ENCODE measurements around the gene PMAIP1. TPM values are rescaled to one million over a fixed set of nuclear protein-coding genes. Genes with fewer than 3 reads are reported as not detected.

The PMAIP1 gene
- total and polyA plus RNA-seq, 9 of the 15 experiments (the other 6 are each of a cell fraction or from before 2014, with no cell fraction given): 8.0 to 22.9 (median 14.9) TPM

DNA sequence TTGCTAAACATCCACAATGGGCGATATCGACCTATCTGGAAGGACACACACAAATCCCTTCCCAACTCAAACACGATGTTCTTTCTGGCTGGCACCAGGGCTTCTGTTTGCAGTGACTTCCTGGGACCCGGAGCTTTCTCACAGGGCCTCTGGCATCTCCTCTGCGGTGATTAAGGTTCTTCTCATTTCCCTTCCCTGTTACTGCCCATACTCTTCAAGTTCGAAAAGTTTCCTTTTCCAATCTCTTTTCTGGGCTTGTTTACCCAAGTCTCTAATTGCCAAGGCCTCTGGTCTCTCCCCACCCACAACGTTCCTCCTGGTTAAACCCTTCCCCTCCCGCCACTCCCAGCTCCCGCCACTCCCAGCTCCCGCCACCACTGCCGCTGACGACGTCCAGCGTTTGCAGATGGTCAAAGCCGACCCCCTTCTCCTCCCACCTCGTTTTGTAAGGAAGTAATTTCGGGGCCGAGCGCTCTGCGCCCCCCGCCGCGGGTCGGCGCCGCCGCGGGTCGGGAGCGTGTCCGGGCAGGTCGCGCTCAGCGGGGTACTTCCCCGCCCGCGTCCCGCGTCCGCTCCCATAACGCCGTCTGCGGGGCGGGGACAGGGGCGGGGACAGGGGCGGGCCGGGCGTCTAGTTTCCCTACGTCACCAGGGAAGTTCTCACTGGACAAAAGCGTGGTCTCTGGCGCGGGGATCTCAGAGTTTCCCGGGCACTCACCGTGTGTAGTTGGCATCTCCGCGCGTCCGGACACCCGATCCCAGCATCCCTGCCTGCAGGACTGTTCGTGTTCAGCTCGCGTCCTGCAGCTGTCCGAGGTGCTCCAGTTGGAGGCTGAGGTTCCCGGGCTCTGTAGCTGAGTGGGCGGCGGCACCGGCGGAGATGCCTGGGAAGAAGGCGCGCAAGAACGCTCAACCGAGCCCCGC is at the start of gene PMAIP1 (continued):
- TF ChIP-seq ZNF354B (CRISPR knock-in tag; IDR thresholded peaks at IDR 0.05) (no peak), TCFL5 (CRISPR knock-in tag; conservative IDR thresholded peaks at IDR 0.05) (no peak), RAD51 (IDR thresholded peaks at IDR 0.05; ENCODE audit: borderline replicate concordance, low read depth) (no peak), BACH1 (tag; IDR thresholded peaks at IDR 0.05) (no peak), ZNF75A (CRISPR knock-in tag; IDR thresholded peaks at IDR 0.05) (no peak), CGGBP1 (CRISPR knock-in tag; IDR thresholded peaks at IDR 0.05) (no peak; the same call in 1 of the 2 replicates), ZNF143 (CRISPR knock-in tag; IDR thresholded peaks at IDR 0.05) (no peak), PTBP1 (IDR thresholded peaks at IDR 0.05; ENCODE audit: low read depth, low read length) (no peak), E2F3 (CRISPR knock-in tag; IDR thresholded peaks at IDR 0.05) (no peak), KLF16 (IDR thresholded peaks at IDR 0.05) (no peak), HEY1 (CRISPR knock-in tag; IDR thresholded peaks at IDR 0.05; ENCODE audit: borderline replicate concordance) (no peak), RNF2 (IDR thresholded peaks at IDR 0.05) (no peak; the same call in 1 of the 2 replicates), E2F1 (CRISPR knock-in tag; IDR thresholded peaks at IDR 0.05) (no peak), HMG20B (CRISPR knock-in tag; IDR thresholded peaks at IDR 0.05) (no peak), ZNF239 (CRISPR knock-in tag; IDR thresholded peaks at IDR 0.05) (no peak), TAF7 (tag; IDR thresholded peaks at IDR 0.05) (peak; percentile 76), HDAC2 (IDR thresholded peaks at IDR 0.05) (no peak), MAFF (IDR thresholded peaks at IDR 0.05; ENCODE audit: low read length) (no peak), ELF1 (tag; IDR thresholded peaks at IDR 0.05) (no peak), MECOM (CRISPR knock-in tag; IDR thresholded peaks at IDR 0.05) (no peak), YY1 (IDR thresholded peaks at IDR 0.05; ENCODE audit: borderline replicate concordance in 1 of 3, control insufficient read depth in 1 of 3, extremely low read depth in 1 of 3, insufficient read depth in 3 of 3, insufficient read length in 1 of 3, insufficient replicate concordance in 2 of 3, low read depth in 1 of 3, low read length in 2 of 3) (no peak), MCM7 (IDR thresholded peaks at IDR 0.05) (no peak), FOXK2 (conservative IDR thresholded peaks at IDR 0.05 in 1 of 2, IDR thresholded peaks at IDR 0.05 in 1 of 2; ENCODE audit: low read depth in 2 of 2) (no peak; a peak in 1 of 4 replicates)
- TF ChIP-seq, protein P1, sequence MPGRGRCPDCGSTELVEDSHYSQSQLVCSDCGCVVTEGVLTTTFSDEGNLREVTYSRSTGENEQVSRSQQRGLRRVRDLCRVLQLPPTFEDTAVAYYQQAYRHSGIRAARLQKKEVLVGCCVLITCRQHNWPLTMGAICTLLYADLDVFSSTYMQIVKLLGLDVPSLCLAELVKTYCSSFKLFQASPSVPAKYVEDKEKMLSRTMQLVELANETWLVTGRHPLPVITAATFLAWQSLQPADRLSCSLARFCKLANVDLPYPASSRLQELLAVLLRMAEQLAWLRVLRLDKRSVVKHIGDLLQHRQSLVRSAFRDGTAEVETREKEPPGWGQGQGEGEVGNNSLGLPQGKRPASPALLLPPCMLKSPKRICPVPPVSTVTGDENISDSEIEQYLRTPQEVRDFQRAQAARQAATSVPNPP (IDR thresholded peaks at IDR 0.05; ENCODE audit: borderline replicate concordance, insufficient read depth, insufficient read length): no peak
- TF ChIP-seq, protein P2, sequence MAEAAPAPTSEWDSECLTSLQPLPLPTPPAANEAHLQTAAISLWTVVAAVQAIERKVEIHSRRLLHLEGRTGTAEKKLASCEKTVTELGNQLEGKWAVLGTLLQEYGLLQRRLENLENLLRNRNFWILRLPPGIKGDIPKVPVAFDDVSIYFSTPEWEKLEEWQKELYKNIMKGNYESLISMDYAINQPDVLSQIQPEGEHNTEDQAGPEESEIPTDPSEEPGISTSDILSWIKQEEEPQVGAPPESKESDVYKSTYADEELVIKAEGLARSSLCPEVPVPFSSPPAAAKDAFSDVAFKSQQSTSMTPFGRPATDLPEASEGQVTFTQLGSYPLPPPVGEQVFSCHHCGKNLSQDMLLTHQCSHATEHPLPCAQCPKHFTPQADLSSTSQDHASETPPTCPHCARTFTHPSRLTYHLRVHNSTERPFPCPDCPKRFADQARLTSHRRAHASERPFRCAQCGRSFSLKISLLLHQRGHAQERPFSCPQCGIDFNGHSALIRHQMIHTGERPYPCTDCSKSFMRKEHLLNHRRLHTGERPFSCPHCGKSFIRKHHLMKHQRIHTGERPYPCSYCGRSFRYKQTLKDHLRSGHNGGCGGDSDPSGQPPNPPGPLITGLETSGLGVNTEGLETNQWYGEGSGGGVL (CRISPR knock-in tag; IDR thresholded peaks at IDR 0.05): no peak
